ENCODE measurements around the gene GPATCH1.
"Not testable (repeated sequence)": the region's sequence is repeated elsewhere in the genome, so short reads cannot be mapped to it uniquely, and the experiment has no call there.

The GPATCH1 gene

DNA sequence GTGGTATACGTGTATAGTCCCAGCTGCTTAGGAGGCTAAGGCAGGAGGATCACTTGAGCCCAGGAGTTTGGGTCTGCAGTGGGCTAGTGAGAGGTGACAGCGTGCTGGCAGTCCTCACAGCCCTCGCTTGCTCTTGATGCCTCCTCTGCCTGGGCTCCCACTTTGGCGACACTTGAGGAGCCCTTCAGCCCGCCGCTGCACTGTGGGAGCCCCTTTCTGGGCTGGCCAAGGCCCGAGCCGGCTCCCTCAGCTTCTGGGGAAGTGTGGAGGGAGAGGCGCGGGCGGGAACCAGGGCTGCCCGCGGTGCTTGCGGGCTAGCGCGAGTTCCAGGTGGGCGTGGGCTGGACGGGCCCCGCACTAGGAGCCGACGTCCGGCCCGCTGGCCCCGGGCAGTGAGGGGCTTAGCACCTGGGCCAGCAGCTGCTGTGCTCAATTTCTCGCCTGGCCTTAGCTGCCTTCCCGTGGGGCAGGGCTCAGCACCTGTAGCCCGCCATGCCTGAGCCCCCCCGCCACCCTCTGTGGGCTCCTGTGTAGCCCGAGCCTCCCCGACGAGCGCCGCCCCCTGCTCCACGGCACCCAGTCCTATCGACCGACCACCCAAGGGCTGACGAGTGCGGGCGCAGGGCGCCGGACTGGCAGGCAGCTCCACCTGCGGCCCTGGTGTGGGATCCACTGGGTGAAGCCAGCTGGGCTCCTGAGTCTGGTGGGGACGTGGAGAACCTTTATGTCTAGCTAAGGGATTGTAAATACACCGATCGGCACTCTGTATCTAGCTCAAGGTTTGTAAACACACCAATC, 44.4 kb upstream of the GPATCH1 start:
- not testable (repeated sequence) for H3K36me3 ChIP-seq (ENCODE audit: low read length); H3K27ac ChIP-seq (ENCODE audit: low read depth, low read length); H3K79me2 ChIP-seq (ENCODE audit: insufficient read depth, low read length); H3K27me3 ChIP-seq (ENCODE audit: low read length); H3K4me3 ChIP-seq (ENCODE audit: insufficient read depth, low read length, poor library complexity, severe bottlenecking); H3F3A ChIP-seq (ENCODE audit: insufficient read depth); H3K9ac ChIP-seq (ENCODE audit: low read length); H3K4me2 ChIP-seq (ENCODE audit: low read depth, low read length, poor library complexity, severe bottlenecking); H4K20me1 ChIP-seq (ENCODE audit: low read depth, low read length); H2AFZ ChIP-seq (ENCODE audit: low read depth, low read length, severe bottlenecking); H3K9me2 ChIP-seq (replicated peaks; ENCODE audit: insufficient read depth, low read length); H3K9me3 ChIP-seq (ENCODE audit: insufficient read depth, low read length)

DNA sequence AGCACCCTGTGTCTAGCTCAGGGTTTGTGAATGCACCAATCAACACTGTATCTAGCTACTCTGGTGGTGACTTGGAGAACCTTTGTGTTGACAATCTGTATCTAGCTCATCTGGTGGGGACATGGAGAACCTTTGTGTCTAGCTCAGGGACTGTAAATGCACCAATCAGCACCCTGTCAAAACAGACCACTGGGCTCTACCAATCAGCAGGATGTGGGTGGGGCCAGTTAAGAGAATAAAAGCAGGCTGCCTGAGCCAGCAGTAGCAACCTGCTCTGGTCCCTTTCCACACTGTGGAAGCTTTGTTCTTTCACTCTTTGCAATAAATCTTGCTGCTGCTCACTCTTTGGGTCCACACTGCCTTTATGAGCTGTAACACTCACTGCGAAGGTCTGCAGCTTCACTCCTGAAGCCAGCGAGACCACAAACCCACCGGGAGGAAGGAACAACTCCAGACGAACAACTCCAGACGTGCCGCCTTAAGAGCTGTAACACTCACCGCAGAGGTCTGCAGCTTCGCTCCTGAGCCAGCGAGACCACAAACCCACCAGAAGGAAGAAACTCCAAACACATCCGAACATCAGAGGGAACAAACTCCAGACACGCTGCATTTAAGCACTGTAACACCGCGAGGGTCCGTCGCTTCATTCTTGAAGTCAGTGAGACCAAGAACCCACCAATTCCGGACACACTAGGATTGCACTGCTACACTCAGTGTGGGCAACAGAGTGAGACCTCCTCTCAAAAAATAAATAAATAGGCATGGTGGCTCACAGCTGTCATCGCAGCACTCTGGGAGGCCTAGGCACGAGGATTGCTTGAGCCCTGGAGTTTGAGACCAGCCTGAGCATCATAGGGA, 43.6 kb upstream of the GPATCH1 start:
- not testable (repeated sequence) for H3K27ac ChIP-seq (ENCODE audit: low read depth, low read length); H3K27me3 ChIP-seq (ENCODE audit: low read length); H4K20me1 ChIP-seq (ENCODE audit: low read depth, low read length); H3K4me3 ChIP-seq (ENCODE audit: insufficient read depth, low read length, poor library complexity, severe bottlenecking); H3K9me3 ChIP-seq (ENCODE audit: insufficient read depth, low read length); H3K9ac ChIP-seq (ENCODE audit: low read length); H3K36me3 ChIP-seq (ENCODE audit: low read length); H3K9me2 ChIP-seq (replicated peaks; ENCODE audit: insufficient read depth, low read length); H3F3A ChIP-seq (ENCODE audit: insufficient read depth); H2AFZ ChIP-seq (ENCODE audit: low read depth, low read length, severe bottlenecking); H3K79me2 ChIP-seq (ENCODE audit: insufficient read depth, low read length); H3K4me2 ChIP-seq (ENCODE audit: low read depth, low read length, poor library complexity, severe bottlenecking)

DNA sequence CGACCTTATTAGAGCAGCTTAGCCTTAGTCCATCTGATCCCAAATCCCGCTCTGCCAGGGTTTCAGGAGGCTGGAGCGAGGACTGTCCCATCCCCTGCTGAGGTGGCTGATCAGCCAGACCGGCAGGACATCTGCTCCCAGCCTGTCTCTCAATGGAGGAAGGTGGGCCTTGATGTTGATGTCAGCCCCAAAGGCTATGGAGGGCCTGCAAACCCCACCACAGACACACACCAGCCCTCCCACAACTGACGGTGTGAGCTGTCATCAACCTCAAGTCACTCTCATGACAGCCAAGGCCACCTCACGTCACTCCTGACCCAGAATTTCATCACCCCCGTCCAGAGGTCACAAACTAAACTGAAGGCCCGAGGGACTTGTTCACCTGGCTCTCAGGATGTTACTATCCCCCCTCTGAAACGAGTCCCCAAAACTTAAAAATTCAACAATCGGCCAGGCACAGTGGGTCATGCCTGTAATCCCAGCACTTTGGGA, 41.8 kb upstream of the GPATCH1 start:
- Histone ChIP-seq H3K9ac (ENCODE audit: low read length) (no peak overlapping the region), H3K79me2 (ENCODE audit: insufficient read depth, low read length) (peaks cover 5% of the 10 kb centered on the region; the same call in 1 of the 2 replicates)

DNA sequence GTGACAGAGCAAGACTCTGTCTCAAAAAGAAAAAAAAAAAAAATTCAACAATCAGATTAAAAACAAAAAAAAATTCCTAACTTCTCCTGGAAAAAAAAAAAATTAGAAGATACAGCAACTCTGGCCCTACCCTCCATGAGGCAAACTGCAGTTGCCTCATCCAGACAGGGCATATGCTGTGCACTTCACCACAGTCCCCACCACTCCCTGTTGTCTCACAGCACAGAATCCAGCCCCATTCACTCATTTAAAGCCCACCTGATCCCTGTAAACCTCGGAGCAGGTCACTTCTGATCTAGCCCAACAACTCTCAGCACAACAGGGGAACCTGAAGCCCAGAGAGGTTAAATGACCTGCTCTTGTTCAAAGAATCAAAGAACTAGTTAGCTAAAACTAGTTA, 41.2 kb upstream of the GPATCH1 start:
- H3K36me3 ChIP-seq (ENCODE audit: low read length): no peaks in the 10 kb centered on the region
- H3K9me3 ChIP-seq (ENCODE audit: insufficient read depth, low read length): no peaks in the 10 kb centered on the region
- TF ChIP-seq, protein P1, sequence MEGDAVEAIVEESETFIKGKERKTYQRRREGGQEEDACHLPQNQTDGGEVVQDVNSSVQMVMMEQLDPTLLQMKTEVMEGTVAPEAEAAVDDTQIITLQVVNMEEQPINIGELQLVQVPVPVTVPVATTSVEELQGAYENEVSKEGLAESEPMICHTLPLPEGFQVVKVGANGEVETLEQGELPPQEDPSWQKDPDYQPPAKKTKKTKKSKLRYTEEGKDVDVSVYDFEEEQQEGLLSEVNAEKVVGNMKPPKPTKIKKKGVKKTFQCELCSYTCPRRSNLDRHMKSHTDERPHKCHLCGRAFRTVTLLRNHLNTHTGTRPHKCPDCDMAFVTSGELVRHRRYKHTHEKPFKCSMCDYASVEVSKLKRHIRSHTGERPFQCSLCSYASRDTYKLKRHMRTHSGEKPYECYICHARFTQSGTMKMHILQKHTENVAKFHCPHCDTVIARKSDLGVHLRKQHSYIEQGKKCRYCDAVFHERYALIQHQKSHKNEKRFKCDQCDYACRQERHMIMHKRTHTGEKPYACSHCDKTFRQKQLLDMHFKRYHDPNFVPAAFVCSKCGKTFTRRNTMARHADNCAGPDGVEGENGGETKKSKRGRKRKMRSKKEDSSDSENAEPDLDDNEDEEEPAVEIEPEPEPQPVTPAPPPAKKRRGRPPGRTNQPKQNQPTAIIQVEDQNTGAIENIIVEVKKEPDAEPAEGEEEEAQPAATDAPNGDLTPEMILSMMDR (IDR thresholded peaks at IDR 0.05; ENCODE audit: insufficient read depth, low read length, poor library complexity, severe bottlenecking): no peak
- no peak for TF ChIP-seq EZH2phosphoT487 (conservative IDR thresholded peaks at IDR 0.05; ENCODE audit: low read length)
- H3K4me2 ChIP-seq (ENCODE audit: low read depth, low read length, poor library complexity, severe bottlenecking): no peak overlapping the region
- no peak overlapping the region for H3K4me3 ChIP-seq (ENCODE audit: insufficient read depth, low read length, poor library complexity, severe bottlenecking)
- H4K20me1 ChIP-seq (ENCODE audit: low read depth, low read length): no peaks in the 10 kb centered on the region
- H3K27ac ChIP-seq (ENCODE audit: low read depth, low read length): no peak overlapping the region
- H3K27me3 ChIP-seq (ENCODE audit: low read length): no peaks in the 10 kb centered on the region
- H3K79me2 ChIP-seq (ENCODE audit: insufficient read depth, low read length): peaks cover 5% of the 10 kb centered on the region; the same call in 1 of the 2 replicates
- H3K9me2 ChIP-seq (replicated peaks; ENCODE audit: insufficient read depth, low read length): no peaks in the 10 kb centered on the region
- no peak overlapping the region for H2AFZ ChIP-seq (ENCODE audit: low read depth, low read length, severe bottlenecking)
- no peaks in the 10 kb centered on the region for H3F3A ChIP-seq (ENCODE audit: insufficient read depth)
- no peak overlapping the region for H3K9ac ChIP-seq (ENCODE audit: low read length)

More for the DNA sequence above, 41.8 kb upstream of the GPATCH1 start:
- TF ChIP-seq EZH2phosphoT487 (conservative IDR thresholded peaks at IDR 0.05; ENCODE audit: low read length): no peak
- TF ChIP-seq, protein P1 (IDR thresholded peaks at IDR 0.05; ENCODE audit: insufficient read depth, low read length, poor library complexity, severe bottlenecking): no peak
- Histone ChIP-seq H3K36me3 (ENCODE audit: low read length) (no peaks in the 10 kb centered on the region), H3K4me3 (ENCODE audit: insufficient read depth, low read length, poor library complexity, severe bottlenecking) (no peak overlapping the region), H3K27me3 (ENCODE audit: low read length) (no peaks in the 10 kb centered on the region), H3K9me3 (ENCODE audit: insufficient read depth, low read length) (no peaks in the 10 kb centered on the region), H2AFZ (ENCODE audit: low read depth, low read length, severe bottlenecking) (no peak overlapping the region), H4K20me1 (ENCODE audit: low read depth, low read length) (no peaks in the 10 kb centered on the region), H3F3A (ENCODE audit: insufficient read depth) (no peaks in the 10 kb centered on the region), H3K27ac (ENCODE audit: low read depth, low read length) (no peak overlapping the region), H3K4me2 (ENCODE audit: low read depth, low read length, poor library complexity, severe bottlenecking) (no peak overlapping the region), H3K9me2 (replicated peaks; ENCODE audit: insufficient read depth, low read length) (no peaks in the 10 kb centered on the region)
